Uterus (tissue), 4 donors: Measurements from ENCODE around the gene BANK1. TPM values are rescaled to one million over a fixed set of nuclear protein-coding genes. Genes with fewer than 3 reads are reported as not detected.

Experiments
- DNase-seq, 2 donors: peaks; one replicate each; pipeline ENCODE4 v3.0.0-alpha.2; 2019 to 2020
- H3K27ac ChIP-seq, 2 donors: fragments of 200-600 bp; sonication (generic); 1 replicate in 1 of 2; 2 replicates in 1 of 2; pipeline ENCODE4 v1.5.1; 2016 to 2018
- H3K27me3 ChIP-seq, 2 donors: fragments of 200-600 bp; sonication (generic); one replicate each; pipeline ENCODE4 v1.5.1; 2018 to 2019; ENCODE audit warnings: control low read depth in 1 of 2
- H3K36me3 ChIP-seq, 2 donors: fragments of 200-600 bp; sonication (generic); one replicate each; pipeline ENCODE4 v1.5.1; 2019; ENCODE audit warnings: control low read depth in 1 of 2
- H3K4me1 ChIP-seq, 2 donors: fragments of 200-600 bp; sonication (generic); one replicate each; pipeline ENCODE4 v1.5.1; 2018 to 2019; ENCODE audit warnings: control low read depth in 1 of 2
- H3K4me3 ChIP-seq, 2 donors: fragments of 200-600 bp; sonication (generic); 1 replicate in 1 of 2; 2 replicates in 1 of 2; pipeline ENCODE4 v1.5.1; 2018 to 2019; ENCODE audit warnings: mild to moderate bottlenecking in 1 of 2
- H3K9me3 ChIP-seq, 2 donors: fragments of 200-600 bp; sonication (generic); one replicate each; pipeline ENCODE4 v1.5.1; 2019; ENCODE audit warnings: control low read depth in 1 of 2
- POLR2A ChIP-seq, 2 donors: fragments of 450-650 bp; IDR thresholded peaks; one replicate each; pipeline ENCODE4 v1.6.1; 2016; ENCODE audit warnings: antibody characterized with exemption in 2 of 2, mild to moderate bottlenecking in 1 of 2, moderate library complexity in 1 of 2
- intact Hi-C: fragments of 100-400 bp; cut with DNase I; formaldehyde crosslinking; loops from one replicate; pipeline ENCODE4 v1.15.1; 2023; ENCODE audit warnings: low total_unique reads
- total RNA-seq, 4 donors: library from RNA; depleted of rRNA in 3 of 4; stranded (reverse); fragments of >200 nt in 3 of 4; gene quantifications; one replicate each; pipeline versions ENCODE4 v1.1.0 to v1.2.4, GENCODE V29; 2014 to 2023
- TF ChIP-seq, protein P1 (sequence below), 4 experiments: fragments of 200-600 bp in 2 of 4; fragments of 450-650 bp in 2 of 4; sonication (generic) in 2 of 4; IDR thresholded peaks; one replicate each; pipeline ENCODE4 v1.5.1; 2016 to 2019; ENCODE audit warnings: antibody characterized with exemption in 4 of 4, mild to moderate bottlenecking in 2 of 4, moderate library complexity in 1 of 4
- donor health status: DM: yes; HTN: yes; CAD: no.

BANK1 gene
- total RNA-seq, 4 donors from 2014 or later, result 0.49 to 3.1 (median 0.59) TPM; not detected in 1

DNA sequence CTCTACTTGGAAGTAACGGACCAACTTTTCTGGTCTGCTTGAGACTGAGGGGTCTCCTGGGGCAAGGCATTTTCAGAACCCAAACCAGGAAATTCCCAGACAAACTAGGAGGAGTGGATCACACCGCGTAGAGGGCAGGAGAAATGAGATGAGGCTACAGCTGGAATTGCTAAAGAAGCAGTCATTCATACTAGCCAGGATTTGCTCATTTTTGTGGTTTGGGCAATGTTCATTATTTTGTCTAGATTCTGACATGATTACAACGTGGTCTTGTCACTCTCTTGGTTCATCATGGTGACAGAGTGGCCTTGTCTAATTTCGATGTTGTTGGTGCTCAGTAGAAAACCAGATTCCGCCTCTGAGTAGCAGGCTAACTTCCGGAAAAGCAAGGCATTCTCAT is 63.2 kb downstream of the BANK1 start:
- no peaks in the 10 kb centered on the region for H3K36me3 ChIP-seq
- no peaks in the 10 kb centered on the region for H3K4me1 ChIP-seq
- intact Hi-C loops, result no loop called here
- TF ChIP-seq POLR2A (IDR thresholded peaks at IDR 0.05), result no peak
- TF ChIP-seq, protein P1, sequence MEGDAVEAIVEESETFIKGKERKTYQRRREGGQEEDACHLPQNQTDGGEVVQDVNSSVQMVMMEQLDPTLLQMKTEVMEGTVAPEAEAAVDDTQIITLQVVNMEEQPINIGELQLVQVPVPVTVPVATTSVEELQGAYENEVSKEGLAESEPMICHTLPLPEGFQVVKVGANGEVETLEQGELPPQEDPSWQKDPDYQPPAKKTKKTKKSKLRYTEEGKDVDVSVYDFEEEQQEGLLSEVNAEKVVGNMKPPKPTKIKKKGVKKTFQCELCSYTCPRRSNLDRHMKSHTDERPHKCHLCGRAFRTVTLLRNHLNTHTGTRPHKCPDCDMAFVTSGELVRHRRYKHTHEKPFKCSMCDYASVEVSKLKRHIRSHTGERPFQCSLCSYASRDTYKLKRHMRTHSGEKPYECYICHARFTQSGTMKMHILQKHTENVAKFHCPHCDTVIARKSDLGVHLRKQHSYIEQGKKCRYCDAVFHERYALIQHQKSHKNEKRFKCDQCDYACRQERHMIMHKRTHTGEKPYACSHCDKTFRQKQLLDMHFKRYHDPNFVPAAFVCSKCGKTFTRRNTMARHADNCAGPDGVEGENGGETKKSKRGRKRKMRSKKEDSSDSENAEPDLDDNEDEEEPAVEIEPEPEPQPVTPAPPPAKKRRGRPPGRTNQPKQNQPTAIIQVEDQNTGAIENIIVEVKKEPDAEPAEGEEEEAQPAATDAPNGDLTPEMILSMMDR (IDR thresholded peaks at IDR 0.05), result no peak
- no peak overlapping the region for H3K4me3 ChIP-seq
- DNase-seq, result no peak
- no peaks in the 10 kb centered on the region for H3K27me3 ChIP-seq
- H3K9me3 ChIP-seq, result no peaks in the 10 kb centered on the region
- no peak overlapping the region for H3K27ac ChIP-seq

- Histone ChIP-seq H3K27me3 (no peaks in the 10 kb centered on the region), H3K4me1 (no peaks in the 10 kb centered on the region), H3K9me3 (no peaks in the 10 kb centered on the region), H3K27ac (no peak overlapping the region), H3K4me3 (no peak overlapping the region), H3K36me3 (no peaks in the 10 kb centered on the region)
- intact Hi-C loops, result no loop called here
- no peak for DNase-seq
- TF ChIP-seq, protein P1 (IDR thresholded peaks at IDR 0.05), result no peak
- no peak for TF ChIP-seq POLR2A (IDR thresholded peaks at IDR 0.05)
Observed at GRCh38 chr4:101855239-101855638, 64.7 kb downstream of the BANK1 start.

GRCh38 chr4:101856149-101856548 is 65.6 kb downstream of the BANK1 start:
- H3K4me1 ChIP-seq, result no peaks in the 10 kb centered on the region
- no peak overlapping the region for H3K4me3 ChIP-seq
- no peaks in the 10 kb centered on the region for H3K27me3 ChIP-seq
- DNase-seq, result no peak
- no peaks in the 10 kb centered on the region for H3K9me3 ChIP-seq
- H3K27ac ChIP-seq, result no peak overlapping the region
- intact Hi-C loops, result no loop called here
- no peaks in the 10 kb centered on the region for H3K36me3 ChIP-seq
- TF ChIP-seq, protein P1 (IDR thresholded peaks at IDR 0.05), result no peak
- no peak for TF ChIP-seq POLR2A (IDR thresholded peaks at IDR 0.05)

DNA sequence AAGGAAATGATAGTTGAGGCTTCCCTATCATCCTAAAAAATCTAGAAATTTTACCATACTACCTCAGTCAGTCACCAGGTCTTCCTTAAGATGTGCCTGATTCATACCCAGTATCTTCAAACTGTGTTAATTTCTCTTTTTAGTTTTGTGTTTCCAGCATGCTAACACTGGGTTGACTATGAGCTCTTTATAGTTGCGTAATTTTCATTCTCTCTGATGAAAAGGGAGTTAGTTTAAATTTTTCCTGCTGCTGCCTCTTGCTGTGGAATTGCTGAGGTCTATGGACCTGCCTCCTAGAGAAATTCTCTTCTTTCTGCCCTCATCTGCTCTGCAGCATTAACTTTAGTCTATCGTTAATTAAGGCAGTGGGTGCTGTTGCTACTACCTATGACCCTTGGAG is 66.6 kb downstream of the BANK1 start:
- Histone ChIP-seq H3K9me3 (no peaks in the 10 kb centered on the region), H3K4me1 (no peaks in the 10 kb centered on the region), H3K27ac (no peak overlapping the region), H3K4me3 (no peak overlapping the region), H3K27me3 (no peaks in the 10 kb centered on the region), H3K36me3 (no peaks in the 10 kb centered on the region)
- TF ChIP-seq, protein P1 (IDR thresholded peaks at IDR 0.05), result no peak
- TF ChIP-seq POLR2A (IDR thresholded peaks at IDR 0.05), result no peak
- intact Hi-C loops, result no loop called here
- DNase-seq, result no peak

GRCh38 chr4:101858641-101859040 is 68.1 kb downstream of the BANK1 start:
- intact Hi-C loops, result no loop called here
- Histone ChIP-seq H3K27me3 (no peaks in the 10 kb centered on the region), H3K36me3 (no peaks in the 10 kb centered on the region), H3K27ac (no peak overlapping the region), H3K9me3 (no peaks in the 10 kb centered on the region), H3K4me3 (no peak overlapping the region), H3K4me1 (no peaks in the 10 kb centered on the region)
- no peak for DNase-seq
- TF ChIP-seq, protein P1 (IDR thresholded peaks at IDR 0.05), result no peak
- TF ChIP-seq POLR2A (IDR thresholded peaks at IDR 0.05), result no peak
